NCI-H526 (cell line): Measurements from ENCODE around the gene KRTAP9-6.
"Not testable (repeated sequence)": the region's sequence is repeated elsewhere in the genome, so short reads cannot be mapped to it uniquely, and the experiment has no call there.

Experiments
- DNase-seq, 2 experiments: peaks; one replicate each; lab custom pipeline; 2025; lab: John Stamatoyannopoulos, UW

Gene KRTAP9-6, protein sequence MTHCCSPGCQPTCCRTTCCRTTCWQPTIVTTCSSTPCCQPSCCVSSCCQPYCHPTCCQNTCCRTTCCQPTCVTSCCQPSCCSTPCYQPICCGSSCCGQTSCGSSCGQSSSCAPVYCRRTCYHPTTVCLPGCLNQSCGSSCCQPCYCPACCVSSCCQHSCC

DNA sequence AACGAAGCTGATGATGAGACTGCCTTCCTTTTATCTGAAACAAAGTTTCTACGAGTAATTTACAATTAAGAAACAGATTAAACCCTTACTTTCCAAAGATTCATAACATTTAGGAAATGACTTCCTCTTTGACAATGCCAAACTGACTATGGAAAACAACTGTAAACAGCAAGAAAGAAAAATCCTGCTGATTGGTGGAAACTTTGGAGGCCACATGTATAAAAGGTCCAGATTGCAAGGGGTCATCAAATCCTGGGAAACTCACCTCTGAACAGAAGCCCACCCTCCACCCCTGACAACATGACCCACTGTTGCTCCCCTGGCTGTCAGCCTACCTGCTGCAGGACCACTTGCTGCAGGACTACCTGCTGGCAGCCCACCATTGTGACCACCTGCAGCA is at the start of gene KRTAP9-6:
Gene KRTAP9-6 (plus strand): TSS at position 301 of the 400 bp plus-strand sequence. CDS start 0 bp downstream, at position 301.
- no peak for DNase-seq

DNA sequence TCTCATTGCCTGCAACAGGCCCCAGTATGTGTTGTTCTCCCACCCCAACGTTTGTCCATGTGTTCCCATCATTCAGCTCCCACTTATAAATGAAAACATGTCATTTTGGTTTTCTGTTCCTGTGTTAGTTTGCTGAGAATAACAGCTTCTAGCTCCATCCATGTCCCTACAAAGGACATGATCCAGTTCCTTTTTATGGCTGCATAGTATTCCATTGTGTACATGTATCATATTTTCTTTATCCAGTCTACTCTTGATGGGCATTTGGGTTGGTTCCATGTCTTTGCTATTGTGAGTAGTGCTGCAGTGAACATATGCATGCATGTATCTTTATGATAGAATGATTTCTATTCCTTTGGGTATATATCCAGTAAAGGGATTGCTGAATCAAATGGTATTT is 49.5 kb upstream of the KRTAP9-6 start:
- no peak for DNase-seq

DNA sequence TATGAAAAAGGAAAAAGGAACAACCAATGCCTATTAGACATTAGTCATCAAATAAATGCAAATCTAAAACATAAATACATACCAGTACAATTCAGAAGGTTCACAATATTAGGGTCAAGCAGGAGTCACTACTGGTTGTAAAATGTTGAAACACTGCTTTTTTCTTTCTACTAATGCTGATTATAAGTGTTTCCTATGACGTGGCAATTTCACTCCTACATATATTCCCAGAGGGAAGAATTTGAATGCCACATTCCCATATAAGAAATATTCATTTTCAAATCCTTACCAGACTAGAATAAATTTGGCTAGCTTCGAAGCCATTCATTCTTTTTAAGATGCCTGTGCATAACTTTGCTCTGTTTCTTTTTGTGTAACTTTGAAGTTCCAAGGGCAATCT is 41.4 kb upstream of the KRTAP9-6 start:
- DNase-seq, result no peak

DNA sequence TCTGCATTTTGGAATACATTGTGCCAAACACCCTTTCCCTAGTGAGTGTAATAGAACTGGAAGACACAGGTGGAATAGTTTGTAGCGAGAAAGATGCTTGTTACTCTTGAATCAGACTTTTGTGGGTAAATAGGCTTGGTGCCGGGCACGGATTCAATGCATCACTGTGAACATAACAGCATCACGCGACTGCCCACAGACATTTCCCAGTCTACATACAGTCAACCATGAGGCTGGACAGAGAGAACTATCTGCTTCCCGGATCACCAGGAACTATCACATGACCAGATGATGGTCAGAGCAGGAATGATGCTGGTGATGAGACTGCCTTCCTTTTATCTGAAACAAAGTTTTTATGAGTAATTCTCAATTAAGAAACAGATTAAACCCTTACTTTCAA is 39.1 kb upstream of the KRTAP9-6 start:
- no peak for DNase-seq

DNA sequence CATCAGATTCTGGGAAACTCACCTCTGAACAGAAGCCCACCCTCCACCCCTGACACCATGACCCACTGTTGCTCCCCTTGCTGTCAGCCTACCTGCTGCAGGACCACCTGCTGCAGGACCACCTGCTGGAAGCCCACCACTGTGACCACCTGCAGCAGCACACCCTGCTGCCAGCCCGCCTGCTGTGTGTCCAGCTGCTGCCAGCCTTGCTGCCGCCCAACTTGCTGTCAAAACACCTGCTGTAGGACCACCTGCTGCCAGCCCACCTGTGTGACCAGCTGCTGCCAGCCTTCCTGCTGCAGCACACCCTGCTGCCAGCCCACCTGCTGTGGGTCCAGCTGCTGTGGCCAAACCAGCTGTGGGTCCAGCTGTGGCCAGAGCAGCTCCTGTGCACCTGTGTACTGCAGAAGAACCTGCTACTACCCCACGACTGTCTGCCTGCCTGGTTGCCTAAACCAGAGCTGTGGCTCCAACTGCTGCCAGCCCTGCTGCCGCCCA is 38.5 kb upstream of the KRTAP9-6 start, which contains the start of gene KRTAP9-2:
Gene KRTAP9-2 (plus strand): TSS at position 51 of the 498 bp plus-strand sequence. CDS start 7 bp downstream, at position 58.
- DNase-seq, result not testable (repeated sequence)

DNA sequence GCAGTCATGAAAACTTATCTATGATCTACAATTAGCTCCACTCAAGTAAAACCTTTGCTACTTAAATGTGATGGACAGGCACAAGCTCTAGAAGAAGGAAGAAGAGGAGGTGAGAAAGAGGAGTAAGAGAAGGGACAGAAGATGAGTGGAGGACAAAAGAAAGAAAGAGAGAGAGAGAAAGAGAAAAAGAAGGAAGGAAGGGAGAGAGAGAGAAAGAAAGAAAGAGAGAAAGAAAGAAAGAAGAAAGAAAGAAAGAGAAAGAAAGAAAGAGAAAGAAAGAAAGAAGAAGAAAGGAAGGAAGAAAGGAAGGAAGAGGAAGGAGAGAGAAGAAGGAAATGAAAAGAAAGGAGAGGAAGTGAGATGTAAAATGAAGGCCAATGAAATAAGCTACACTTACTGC is 35.1 kb upstream of the KRTAP9-6 start:
- no peak for DNase-seq

DNA sequence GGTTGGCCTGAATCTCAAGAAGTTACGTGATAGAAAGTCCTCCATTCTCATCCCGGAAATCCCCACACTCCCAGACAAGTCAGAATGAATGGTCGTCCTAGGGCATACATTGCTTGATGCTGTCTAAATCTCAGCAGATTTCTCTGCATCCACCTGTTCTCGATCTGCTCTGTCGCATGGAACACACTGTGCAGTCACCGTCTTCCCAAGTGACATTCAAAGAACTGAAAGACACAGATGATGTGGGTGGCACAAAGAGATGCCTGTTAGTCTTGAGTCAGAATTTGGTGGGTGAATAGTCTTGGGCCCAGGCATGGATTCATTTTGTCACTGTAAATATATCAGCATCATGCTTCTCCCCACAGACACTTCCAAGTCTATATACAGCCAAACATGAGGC is 33.4 kb upstream of the KRTAP9-6 start:
- no peak for DNase-seq

DNA sequence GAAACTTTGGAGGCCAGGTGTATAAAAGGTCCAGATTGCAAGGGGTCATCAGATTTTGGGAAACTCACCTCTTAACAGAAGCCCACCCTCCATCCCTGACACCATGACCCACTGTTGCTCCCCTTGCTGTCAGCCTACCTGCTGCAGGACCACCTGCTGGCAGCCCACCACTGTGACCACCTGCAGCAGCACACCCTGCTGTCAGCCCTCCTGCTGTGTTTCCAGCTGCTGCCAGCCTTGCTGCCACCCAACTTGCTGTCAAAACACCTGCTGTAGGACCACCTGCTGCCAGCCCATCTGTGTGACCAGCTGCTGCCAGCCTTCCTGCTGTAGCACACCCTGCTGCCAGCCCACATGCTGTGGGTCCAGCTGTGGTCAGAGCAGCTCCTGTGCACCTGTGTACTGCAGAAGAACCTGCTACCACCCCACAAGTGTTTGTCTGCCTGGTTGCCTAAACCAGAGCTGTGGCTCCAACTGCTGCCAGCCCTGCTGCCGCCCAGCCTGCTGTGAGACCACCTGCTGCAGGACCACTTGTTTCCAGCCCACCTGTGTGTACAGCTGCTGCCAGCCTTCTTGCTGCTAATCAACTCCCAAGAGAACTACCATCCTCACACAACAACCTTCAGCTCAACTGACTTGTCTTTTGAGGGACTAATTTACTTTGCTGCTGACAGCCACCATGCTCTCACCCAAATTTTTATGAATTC is 32.6 kb upstream of the KRTAP9-6 start, which contains the start of gene KRTAP9-3:
Gene KRTAP9-3 (plus strand): TSS at position 51 of the 707 bp plus-strand sequence. CDS start 53 bp downstream, at position 104.
- DNase-seq, result not testable (repeated sequence)

DNA sequence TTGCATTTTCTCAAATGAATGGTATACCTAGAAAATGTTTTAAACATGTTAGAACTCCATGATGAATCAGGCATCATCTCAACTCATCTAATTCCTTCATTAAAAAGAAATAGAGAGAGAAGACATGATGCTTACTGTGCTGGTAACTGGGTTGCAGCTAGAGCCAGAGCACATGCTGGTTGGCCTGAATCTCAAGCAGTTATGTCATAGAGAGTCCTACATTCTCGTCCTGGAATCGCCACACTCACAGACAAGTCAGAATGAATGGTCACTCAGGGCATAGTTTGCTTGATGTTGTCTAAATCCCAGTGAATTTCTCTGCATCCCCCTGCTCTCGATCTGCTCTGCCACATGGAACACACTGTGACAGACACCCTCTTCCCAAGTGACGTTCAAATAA is 28.1 kb upstream of the KRTAP9-6 start:
- not testable (repeated sequence) for DNase-seq

DNA sequence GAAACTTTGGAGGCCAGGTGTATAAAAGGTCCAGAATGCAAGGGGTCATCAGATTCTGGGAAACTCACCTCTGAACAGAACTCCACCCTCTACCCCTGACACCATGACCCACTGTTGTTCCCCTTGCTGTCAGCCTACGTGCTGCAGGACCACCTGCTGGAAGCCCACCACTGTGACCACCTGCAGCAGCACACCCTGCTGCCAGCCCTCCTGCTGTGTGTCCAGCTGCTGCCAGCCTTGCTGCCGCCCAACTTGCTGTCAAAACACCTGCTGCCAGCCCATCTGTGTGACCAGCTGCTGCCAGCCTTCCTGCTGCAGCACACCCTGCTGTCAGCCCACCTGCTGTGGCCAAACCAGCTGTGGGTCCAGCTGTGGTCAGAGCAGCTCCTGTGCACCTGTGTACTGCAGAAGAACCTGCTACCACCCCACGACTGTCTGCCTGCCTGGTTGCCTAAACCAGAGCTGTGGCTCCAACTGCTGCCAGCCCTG is 27.2 kb upstream of the KRTAP9-6 start, which contains the start of gene KRTAP9-8:
Gene KRTAP9-8 (plus strand): TSS at position 51 of the 489 bp plus-strand sequence. CDS start 53 bp downstream, at position 104.
- DNase-seq, result not testable (repeated sequence)

DNA sequence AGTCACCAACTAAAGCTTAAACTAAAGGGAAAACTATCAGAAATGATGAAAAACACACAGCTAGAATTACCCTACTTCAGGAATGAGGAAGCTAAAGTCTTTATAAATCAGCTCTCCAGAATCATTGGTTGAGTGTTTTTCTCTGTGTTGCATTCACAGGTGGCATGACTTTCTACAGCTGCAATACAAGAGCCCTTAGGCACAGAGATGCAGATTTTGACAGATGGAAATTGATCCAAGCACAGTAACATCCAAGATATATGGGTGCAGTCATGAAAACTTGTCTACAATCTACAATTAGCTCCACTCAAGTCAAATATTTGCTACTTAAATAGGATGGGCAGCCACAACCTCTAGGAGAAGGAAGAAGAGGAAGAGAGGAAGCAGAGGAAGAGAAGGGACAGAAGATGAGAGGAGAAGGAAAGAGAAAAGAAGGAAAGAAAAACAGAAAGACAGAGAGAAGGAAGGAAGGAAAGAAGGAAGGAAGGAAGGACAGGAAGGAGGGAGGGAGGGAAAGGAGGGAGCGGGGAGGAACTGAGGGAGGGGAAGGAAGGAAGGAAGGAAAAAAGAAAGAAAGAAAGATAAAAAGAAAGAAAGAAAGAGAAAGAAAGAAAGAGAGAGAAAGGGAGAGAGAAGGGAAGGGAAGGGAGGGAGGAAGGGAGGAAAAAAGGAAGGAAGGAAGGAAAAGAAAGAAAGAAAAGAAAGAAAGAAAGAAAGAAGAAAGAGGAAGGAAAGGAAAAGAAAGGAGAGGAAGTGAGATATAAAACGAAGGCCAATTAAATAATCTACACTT is 18.0 kb upstream of the KRTAP9-6 start:
- DNase-seq, result not testable (repeated sequence)

DNA sequence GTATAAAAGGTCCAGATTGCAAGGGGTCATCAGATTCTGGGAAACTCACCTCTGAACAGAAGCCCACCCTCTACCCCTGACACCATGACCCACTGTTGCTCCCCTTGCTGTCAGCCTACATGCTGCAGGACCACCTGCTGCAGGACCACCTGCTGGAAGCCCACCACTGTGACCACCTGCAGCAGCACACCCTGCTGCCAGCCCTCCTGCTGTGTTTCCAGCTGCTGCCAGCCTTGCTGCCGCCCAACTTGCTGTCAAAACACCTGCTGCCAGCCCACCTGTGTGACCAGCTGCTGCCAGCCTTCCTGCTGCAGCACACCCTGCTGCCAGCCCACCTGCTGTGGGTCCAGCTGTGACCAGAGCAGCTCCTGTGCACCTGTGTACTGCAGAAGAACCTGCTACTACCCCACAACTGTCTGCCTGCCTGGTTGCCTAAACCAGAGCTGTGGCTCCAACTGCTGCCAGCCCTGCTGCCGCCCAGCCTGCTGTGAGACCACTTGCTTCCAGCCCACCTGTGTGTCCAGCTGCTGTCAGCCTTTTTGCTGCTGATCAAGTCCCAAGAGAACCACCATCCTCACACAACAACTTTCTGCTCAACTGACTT is 15.4 kb upstream of the KRTAP9-6 start, which contains the start of gene KRTAP9-4:
Gene KRTAP9-4 (plus strand): TSS at position 51 of the 604 bp plus-strand sequence. CDS start 34 bp downstream, at position 85.
- DNase-seq, result not testable (repeated sequence)

DNA sequence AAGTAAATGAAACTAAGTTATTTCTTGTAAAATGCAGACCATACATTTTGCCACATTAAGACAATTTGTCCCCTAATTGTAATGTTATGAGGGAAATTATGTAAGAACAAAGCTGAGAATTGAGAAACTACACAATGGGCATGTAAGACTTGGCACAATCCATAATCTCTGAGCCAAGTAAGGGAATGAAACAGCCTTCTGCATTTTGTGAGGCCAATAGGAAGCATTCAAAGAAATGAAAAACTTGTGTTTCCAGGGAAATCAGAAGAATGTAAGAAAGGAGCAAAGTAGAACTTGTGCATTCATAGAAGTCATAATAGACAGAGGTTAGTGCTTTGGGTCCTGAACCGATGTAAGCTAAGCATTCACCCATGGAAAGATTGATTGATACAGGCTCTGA is 13.9 kb upstream of the KRTAP9-6 start:
- no peak for DNase-seq

DNA sequence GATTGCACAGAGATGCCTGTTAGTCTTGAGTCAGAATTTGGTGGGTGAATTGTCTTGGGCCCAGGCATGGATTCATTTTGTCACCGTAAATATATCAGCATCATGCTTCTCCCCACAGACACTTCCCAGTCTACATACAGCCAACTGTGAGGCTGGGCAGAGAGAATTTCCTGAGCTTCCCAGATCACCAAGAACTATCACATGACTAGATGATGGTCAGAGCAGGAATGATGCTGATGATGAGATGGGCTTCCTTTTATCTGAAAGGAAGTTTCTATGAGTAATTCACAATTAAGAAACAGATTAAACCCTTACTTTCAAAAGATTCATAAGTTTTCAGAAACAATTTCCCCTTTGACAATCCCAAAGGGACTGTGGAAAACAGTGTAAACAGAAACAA is 10.3 kb upstream of the KRTAP9-6 start:
- DNase-seq, result no peak

DNA sequence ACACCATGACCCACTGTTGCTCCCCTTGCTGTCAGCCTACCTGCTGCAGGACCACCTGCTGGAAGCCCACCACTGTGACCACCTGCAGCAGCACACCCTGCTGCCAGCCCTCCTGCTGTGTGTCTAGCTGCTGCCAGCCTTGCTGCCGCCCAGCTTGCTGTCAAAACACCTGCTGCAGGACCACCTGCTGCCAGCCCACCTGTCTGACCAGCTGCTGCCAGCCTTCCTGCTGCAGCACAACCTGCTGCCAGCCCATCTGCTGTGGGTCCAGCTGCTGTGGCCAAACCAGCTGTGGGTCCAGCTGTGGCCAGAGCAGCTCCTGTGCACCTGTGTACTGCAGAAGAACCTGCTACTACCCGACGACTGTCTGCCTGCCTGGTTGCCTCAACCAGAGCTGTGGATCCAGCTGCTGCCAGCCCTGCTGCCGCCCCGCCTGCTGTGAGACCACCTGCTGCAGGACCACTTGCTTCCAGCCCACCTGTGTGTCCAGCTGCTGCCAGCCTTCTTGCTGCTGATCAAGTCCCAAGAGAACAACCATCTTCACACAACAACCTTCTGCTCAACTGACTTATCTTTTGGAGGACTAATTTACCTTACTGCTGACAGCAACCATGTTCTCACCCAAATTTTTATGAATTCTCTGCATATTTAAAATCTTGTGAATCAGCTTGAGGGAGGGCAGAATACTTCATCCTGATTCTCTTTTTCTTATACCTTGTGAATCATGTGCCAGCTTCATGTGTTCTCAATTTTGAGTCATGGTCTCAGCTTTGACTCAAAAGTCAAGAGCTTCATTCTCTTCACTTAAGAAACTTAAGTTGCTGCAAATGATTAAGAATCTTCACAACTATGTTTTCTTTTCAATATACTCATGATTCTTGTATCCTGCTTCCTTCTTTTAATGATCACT is 9.5 kb upstream of the KRTAP9-6 start, which contains the start of gene KRTAP9-9:
Gene KRTAP9-9 (plus strand): TSS at position 4 of the 910 bp plus-strand sequence.
- not testable (repeated sequence) for DNase-seq

DNA sequence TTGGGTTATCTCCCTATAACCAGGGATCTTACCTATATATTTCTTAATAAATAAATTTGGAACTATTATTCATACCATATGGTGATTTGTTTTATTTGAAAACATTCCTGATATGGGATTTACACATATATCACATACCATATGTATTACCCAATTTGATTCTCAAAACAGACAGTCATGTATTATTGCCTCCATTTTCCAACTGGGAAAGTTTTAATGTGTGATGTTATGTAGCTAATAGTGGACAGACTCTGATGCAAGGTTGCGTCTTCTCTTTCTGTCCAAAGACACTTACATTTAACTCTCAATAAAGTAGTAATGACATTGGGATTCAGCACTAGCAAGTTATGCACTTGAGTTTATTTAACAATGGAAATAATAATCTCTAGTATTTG is 8.9 kb upstream of the KRTAP9-6 start:
- DNase-seq, result no peak

DNA sequence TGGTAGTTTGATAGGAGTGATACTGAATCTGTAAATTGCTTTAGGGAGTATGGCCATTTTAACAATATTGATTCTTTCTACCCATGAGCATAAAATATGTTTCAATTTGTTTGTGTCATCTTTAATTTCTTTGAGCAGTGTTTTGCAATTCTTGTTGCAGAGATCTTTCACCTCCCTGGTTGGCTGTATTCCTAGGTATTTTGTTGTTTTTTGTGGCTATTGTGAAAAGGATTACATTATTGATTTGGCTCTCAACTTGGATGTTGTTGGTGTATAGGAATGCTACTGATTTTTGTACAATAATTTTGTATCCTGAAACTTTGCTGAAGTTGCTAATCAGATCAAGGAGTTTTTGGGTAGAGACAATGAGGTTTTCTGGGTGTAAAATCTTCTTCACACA is 6.8 kb upstream of the KRTAP9-6 start:
- DNase-seq, result no peak

DNA sequence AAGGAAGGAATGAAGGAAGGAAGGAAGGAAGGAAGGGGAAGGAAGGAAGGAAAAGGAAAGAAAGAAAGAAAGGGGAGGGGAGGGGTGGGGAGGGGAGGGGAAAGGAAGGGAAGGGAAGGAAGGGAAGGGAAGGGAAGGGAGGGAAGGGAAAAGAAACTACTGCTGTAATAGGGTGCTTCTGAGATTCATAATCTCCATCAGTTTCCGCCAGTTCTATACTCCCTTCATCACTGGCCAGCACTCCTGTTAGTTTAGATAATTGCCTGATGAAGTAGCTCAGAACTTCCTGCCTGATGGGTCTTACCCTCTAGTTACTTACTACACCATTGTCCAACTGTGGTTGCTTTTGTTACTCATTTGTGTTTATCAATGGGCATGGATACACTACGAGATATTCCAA is 2.0 kb upstream of the KRTAP9-6 start:
- DNase-seq, result no peak

DNA sequence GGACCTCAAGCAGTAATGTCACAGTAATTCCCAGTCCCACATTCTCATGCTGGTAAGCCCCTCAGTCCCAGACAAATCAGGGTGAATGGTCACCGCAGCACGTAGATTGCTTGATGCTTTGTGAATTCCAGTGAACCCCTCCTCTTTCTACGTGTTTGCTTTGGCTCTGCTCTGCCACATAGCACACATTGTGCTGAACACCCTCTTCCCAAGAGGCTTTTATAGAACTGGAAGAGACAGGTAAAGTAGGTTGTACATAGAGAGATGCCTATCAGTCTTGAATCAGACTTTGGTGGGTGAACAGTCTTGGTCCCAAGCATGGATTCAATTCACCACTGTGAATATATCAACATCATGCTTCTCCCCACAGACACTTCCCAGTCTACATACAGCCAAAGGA is 579 bp upstream of the KRTAP9-6 start:
- no peak for DNase-seq

DNA sequence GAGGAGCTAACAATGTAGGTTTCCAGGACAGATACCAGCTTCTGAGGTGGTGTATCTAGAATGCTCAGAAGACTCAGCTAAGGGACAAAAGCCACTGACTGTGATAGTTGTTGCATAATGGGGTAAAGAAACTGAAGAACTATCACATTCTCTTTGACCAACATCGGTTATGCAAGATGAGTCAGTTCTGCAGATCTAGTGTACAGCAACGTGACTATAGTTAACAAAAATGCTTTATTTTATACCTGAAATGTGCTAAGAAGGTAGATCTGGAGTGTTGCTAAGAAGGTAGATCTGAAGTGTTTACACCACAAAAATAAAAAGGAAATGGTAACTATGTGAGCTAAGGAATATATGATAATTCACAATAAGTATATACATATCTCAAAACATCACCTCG is 2.5 kb downstream of the KRTAP9-6 start:
- DNase-seq, result no peak
